Measurements from ENCODE around the gene ADGRV1. TPM values are rescaled to one million over a fixed set of nuclear protein-coding genes. Genes with fewer than 3 reads are reported as not detected.

Gene ADGRV1
- total RNA-seq, 2 donors from 2014 or later = 97.6 to 117 TPM

GRCh38 chr5:91206103-91206502 lies 647.5 kb downstream of the ADGRV1 start:
- Mint-ChIP-seq H3K9me3 (no peaks in the 10 kb centered on the region), H3K4me3 (no peak overlapping the region), H3K36me3 (ENCODE audit: low read depth) (no peaks in the 10 kb centered on the region), H3K27me3 (ENCODE audit: insufficient read depth) (no peaks in the 10 kb centered on the region), H3K4me1 (no peaks in the 10 kb centered on the region), H3K27ac (no peak overlapping the region)
- Histone ChIP-seq H3K4me1 (ENCODE audit: control insufficient read depth, insufficient read depth, low read length) (no peaks in the 10 kb centered on the region), H3K9me3 (ENCODE audit: control insufficient read depth, low read length) (no peaks in the 10 kb centered on the region), H3K27me3 (ENCODE audit: control insufficient read depth, insufficient read depth, low read length, poor library complexity, severe bottlenecking) (no peaks in the 10 kb centered on the region), H3K36me3 (ENCODE audit: control insufficient read depth, insufficient read depth, low read length) (no peaks in the 10 kb centered on the region), H3K27ac (ENCODE audit: low read depth, low read length) (no peak overlapping the region), H3K9ac (ENCODE audit: extremely low read depth, low read length, poor library complexity, severe bottlenecking) (no peak overlapping the region), H3K4me3 (ENCODE audit: low read length) (no peak overlapping the region)
- no peak for DNase-seq
- WGBS, 2 experiments (ENCODE audit: insufficient coverage in 1 of 2, insufficient read length in 1 of 2) = 91 to 99% methylated on average over 3 to 4 of the region's 5 CpGs
- no peak for TF ChIP-seq CTCF (conservative IDR thresholded peaks at IDR 0.05)

GRCh38 chr5:91206734-91207133 lies 648.1 kb downstream of the ADGRV1 start:
- Histone ChIP-seq H3K27me3 (ENCODE audit: control insufficient read depth, insufficient read depth, low read length, poor library complexity, severe bottlenecking) (no peaks in the 10 kb centered on the region), H3K36me3 (ENCODE audit: control insufficient read depth, insufficient read depth, low read length) (no peaks in the 10 kb centered on the region), H3K4me1 (ENCODE audit: control insufficient read depth, insufficient read depth, low read length) (no peaks in the 10 kb centered on the region), H3K4me3 (ENCODE audit: low read length) (no peak overlapping the region), H3K27ac (ENCODE audit: low read depth, low read length) (no peak overlapping the region), H3K9me3 (ENCODE audit: control insufficient read depth, low read length) (no peaks in the 10 kb centered on the region), H3K9ac (ENCODE audit: extremely low read depth, low read length, poor library complexity, severe bottlenecking) (no peak overlapping the region)
- H3K27me3 Mint-ChIP-seq (ENCODE audit: insufficient read depth) = no peaks in the 10 kb centered on the region
- H3K4me3 Mint-ChIP-seq = no peak overlapping the region
- no peaks in the 10 kb centered on the region for H3K36me3 Mint-ChIP-seq (ENCODE audit: low read depth)
- H3K4me1 Mint-ChIP-seq = no peaks in the 10 kb centered on the region
- no peaks in the 10 kb centered on the region for H3K9me3 Mint-ChIP-seq
- no peak for DNase-seq
- no peak overlapping the region for H3K27ac Mint-ChIP-seq
- no peak for TF ChIP-seq CTCF (conservative IDR thresholded peaks at IDR 0.05)
- WGBS, 2 experiments (ENCODE audit: insufficient coverage in 1 of 2, insufficient read length in 1 of 2) = 86% methylated on average over 2 of the region's 2 CpGs; no CpG with 5 or more reads in 1 of the 2 experiments

GRCh38 chr5:91207248-91207647 lies 648.7 kb downstream of the ADGRV1 start:
- no peaks in the 10 kb centered on the region for H3K9me3 Mint-ChIP-seq
- 97 to 100% methylated on average over 1 to 3 of the region's 3 CpGs for WGBS, 2 experiments (ENCODE audit: insufficient coverage in 1 of 2, insufficient read length in 1 of 2)
- Histone ChIP-seq H3K9ac (ENCODE audit: extremely low read depth, low read length, poor library complexity, severe bottlenecking) (no peak overlapping the region), H3K4me3 (ENCODE audit: low read length) (no peak overlapping the region), H3K27me3 (ENCODE audit: control insufficient read depth, insufficient read depth, low read length, poor library complexity, severe bottlenecking) (no peaks in the 10 kb centered on the region), H3K9me3 (ENCODE audit: control insufficient read depth, low read length) (no peaks in the 10 kb centered on the region), H3K4me1 (ENCODE audit: control insufficient read depth, insufficient read depth, low read length) (no peaks in the 10 kb centered on the region), H3K36me3 (ENCODE audit: control insufficient read depth, insufficient read depth, low read length) (no peaks in the 10 kb centered on the region), H3K27ac (ENCODE audit: low read depth, low read length) (no peak overlapping the region)
- no peaks in the 10 kb centered on the region for H3K27me3 Mint-ChIP-seq (ENCODE audit: insufficient read depth)
- H3K36me3 Mint-ChIP-seq (ENCODE audit: low read depth) = no peaks in the 10 kb centered on the region
- no peak overlapping the region for H3K27ac Mint-ChIP-seq
- no peaks in the 10 kb centered on the region for H3K4me1 Mint-ChIP-seq
- DNase-seq = no peak
- TF ChIP-seq CTCF (conservative IDR thresholded peaks at IDR 0.05) = no peak
- H3K4me3 Mint-ChIP-seq = no peak overlapping the region

Data from endodermal cell (in vitro differentiated cells).